ENCODE measurements around the gene RAB25.

The RAB25 gene

GRCh38 chr1:156060937-156061636, at the start of gene RAB25:
TSS of gene RAB25 (plus strand) at chr1:156061160. CDS start at chr1:156061401, 241 bp downstream.
- no peak within 1 kb of the TSS for H3K4me3 ChIP-seq (ENCODE audit: low read depth, low read length)
- TF ChIP-seq, protein P1, sequence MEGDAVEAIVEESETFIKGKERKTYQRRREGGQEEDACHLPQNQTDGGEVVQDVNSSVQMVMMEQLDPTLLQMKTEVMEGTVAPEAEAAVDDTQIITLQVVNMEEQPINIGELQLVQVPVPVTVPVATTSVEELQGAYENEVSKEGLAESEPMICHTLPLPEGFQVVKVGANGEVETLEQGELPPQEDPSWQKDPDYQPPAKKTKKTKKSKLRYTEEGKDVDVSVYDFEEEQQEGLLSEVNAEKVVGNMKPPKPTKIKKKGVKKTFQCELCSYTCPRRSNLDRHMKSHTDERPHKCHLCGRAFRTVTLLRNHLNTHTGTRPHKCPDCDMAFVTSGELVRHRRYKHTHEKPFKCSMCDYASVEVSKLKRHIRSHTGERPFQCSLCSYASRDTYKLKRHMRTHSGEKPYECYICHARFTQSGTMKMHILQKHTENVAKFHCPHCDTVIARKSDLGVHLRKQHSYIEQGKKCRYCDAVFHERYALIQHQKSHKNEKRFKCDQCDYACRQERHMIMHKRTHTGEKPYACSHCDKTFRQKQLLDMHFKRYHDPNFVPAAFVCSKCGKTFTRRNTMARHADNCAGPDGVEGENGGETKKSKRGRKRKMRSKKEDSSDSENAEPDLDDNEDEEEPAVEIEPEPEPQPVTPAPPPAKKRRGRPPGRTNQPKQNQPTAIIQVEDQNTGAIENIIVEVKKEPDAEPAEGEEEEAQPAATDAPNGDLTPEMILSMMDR (IDR thresholded peaks at IDR 0.05; ENCODE audit: borderline replicate concordance, insufficient read depth, low read depth, low read length): no peak

DNA sequence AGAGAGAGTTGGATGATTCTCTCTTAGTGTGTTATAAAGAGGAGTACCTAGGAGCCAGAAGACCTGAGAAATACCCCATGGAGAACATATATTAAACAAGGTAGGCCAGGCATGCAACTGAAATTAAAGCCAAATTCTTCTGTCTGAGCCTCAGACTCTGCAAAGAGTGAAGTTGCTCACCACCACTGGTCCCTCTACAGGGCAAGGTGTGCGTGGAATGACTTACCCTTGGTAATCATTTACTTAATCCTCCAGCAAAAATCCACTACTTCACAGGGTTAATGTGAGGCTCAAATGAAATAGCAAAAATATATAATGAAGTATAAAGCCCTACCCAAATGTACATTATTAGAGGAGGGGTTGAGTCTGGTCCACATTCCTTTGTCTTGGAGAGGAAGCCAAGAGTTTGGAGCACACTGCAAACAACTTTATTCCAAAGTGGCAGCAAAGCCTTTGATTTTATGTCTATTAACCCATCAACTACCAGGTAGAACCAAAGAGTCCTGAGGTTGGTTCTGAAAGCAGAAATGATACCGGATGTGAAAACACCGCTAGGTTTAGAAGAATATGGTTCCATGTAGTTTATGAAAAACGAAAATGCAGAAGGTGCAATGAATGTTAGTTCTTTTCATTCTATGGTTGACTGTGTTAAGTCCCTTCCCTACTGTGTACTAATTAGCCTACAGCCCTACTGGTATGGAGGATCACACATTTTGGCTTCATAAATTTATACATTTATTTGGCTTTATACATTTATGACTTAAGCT, 48.7 kb upstream of the RAB25 start:
- no peak overlapping the region for H3K4me3 ChIP-seq (ENCODE audit: low read depth, low read length)
- TF ChIP-seq, protein P1 (IDR thresholded peaks at IDR 0.05; ENCODE audit: borderline replicate concordance, insufficient read depth, low read depth, low read length): no peak

- no peak overlapping the region for H3K4me3 ChIP-seq (ENCODE audit: low read depth, low read length)
- TF ChIP-seq, protein P1 (IDR thresholded peaks at IDR 0.05; ENCODE audit: borderline replicate concordance, insufficient read depth, low read depth, low read length): no peak
Observed at GRCh38 chr1:156014829-156015228, 46.1 kb upstream of the RAB25 start.

DNA sequence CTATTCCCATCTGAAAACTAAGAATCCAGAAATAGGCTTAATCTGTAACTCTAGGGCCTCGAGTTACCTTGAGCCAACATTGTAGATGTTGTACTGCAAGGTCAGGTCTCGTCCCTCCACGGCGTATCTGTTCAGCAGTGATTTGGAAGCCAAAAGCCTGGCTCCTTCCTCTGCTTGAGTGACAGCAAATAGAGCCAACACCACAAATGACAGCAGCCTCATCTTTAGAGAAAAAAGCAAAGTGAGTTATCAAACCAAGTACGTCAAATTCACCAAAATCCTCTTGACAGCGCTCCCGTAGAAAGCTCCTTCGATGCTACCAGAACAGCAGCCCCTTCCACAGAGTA, 41.0 kb upstream of the RAB25 start:
- TF ChIP-seq, protein P1 (IDR thresholded peaks at IDR 0.05; ENCODE audit: borderline replicate concordance, insufficient read depth, low read depth, low read length): no peak
- H3K4me3 ChIP-seq (ENCODE audit: low read depth, low read length): peak overlapping the region; percentile 92

DNA sequence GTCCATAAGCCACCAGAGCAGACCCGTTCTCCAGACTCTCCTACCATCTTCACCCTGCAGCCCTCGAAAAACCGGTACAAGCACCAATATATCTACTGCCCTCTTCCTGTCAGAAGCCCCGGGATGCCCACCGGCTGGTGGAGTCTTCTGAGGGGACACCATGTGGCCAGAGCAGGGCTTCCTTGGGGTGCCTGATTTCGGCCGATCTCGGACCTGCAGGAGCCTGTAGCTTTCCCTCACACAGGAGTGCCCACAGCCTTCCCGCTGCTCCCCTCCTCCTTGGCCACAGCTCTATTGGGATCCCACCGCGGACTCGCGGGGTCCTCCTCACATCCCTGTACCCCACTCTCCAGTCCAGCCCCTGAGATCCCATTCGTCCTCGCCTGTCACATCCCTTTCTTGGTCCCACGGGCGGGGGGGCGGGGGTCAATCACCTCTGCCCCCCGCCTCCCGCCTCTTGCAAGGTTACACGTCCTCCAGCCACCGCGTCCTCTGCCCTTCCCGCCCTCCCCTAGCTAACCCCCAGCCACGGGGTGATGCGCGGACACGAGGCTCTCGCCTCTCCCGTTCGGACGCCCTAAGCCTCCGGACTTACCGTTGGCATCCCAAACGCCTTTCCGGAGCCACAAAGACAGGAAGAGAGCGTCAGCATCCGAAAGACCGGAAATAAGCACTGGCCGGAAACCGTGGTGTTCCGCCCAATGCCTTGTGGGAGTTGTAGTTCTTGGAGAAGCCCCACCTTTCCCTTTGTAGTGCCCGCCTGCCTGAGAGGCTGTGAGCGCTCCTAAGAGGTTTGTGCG, 40.5 kb upstream of the RAB25 start, which contains the start of gene SSR2:
Gene SSR2, minus strand, starts transcription at position 659 of the 800 bp plus-strand sequence. CDS start 784 bp downstream, outside the sequence.
- H3K4me3 ChIP-seq (ENCODE audit: low read depth, low read length): peak within 1 kb of the TSS; percentile 92
- TF ChIP-seq, protein P1 (IDR thresholded peaks at IDR 0.05; ENCODE audit: borderline replicate concordance, insufficient read depth, low read depth, low read length): no peak

DNA sequence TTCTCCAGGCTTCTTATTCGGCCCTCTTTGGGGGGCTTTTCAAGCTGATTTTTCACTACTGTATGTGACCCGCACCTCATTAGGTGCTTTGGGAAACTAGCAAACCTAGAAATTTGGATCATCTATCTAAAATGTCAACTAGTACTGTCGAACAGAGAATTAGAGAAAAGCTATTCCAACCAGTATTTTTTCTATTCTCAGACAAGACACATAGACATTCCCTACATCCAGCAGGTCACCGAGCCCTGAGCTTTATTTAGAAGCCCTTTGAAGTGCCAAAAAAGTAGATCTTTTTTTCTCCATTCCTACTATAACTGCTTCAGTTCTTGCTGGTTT, 39.9 kb upstream of the RAB25 start:
- TF ChIP-seq, protein P1 (IDR thresholded peaks at IDR 0.05; ENCODE audit: borderline replicate concordance, insufficient read depth, low read depth, low read length): no peak
- no peak overlapping the region for H3K4me3 ChIP-seq (ENCODE audit: low read depth, low read length)
